HG03432 (cell line): ENCODE results near the gene CPLX4.

ENCODE experiments used
- ATAC-seq: cut with Tn5 transposase; IDR thresholded peaks from one replicate; pipeline ENCODE4 v1.9.1; 2021; ENCODE audit warnings: mild to moderate bottlenecking, moderate library complexity; ENCODE audit not compliant: unreplicated experiment

Gene CPLX4

GRCh38 chr18:59308248-59308937 is 10.1 kb downstream of the CPLX4 start:
- ATAC-seq, result peak; percentile 95

- ATAC-seq, result no peak
Observed at GRCh38 chr18:59306640-59307039, 11.8 kb downstream of the CPLX4 start.

DNA sequence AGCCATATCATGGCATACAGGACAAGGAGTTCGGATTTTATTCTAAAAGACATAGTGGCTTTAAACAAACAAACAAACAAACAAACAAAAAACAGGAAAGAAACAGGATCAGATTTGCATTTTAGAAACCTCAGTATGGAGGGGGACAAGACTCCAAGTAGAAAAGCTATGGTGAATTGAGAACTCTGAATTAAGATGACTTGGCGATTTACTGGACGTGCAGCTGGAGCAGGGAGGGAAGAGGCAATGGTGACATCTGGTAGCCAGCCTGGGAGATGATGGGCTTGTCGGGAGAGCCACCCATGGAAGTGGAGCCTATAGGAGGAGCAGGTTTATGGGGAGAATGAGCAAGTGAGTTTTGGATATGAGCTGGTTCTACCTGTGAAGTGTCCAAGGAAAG is 13.2 kb downstream of the CPLX4 start:
- no peak for ATAC-seq

DNA sequence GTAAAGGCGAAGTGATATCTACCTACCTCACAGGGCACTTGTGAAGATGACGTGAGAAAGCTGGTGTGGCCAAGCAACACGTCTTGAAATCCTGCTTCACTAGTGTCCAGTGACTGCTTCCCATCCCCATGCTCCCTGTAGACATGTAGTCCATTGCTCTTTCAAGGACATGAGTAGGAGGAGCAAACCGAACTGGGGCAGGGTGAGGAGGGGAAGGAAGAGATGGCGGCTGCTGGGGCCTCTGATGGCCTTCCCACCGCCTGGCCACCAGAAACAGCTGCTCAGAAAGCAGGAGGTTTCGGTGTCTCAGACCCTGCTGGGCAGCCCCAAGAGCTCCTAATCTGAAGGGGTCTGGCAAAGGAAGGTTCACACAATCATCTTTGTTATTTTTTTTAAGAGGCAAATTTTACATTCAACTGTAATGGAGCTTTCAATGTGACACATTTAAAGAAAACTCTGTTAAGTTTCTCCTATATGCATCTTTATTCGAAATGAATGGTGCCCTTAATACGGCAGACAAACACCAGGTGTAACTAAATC is 14.7 kb downstream of the CPLX4 start:
- ATAC-seq, result no peak

DNA sequence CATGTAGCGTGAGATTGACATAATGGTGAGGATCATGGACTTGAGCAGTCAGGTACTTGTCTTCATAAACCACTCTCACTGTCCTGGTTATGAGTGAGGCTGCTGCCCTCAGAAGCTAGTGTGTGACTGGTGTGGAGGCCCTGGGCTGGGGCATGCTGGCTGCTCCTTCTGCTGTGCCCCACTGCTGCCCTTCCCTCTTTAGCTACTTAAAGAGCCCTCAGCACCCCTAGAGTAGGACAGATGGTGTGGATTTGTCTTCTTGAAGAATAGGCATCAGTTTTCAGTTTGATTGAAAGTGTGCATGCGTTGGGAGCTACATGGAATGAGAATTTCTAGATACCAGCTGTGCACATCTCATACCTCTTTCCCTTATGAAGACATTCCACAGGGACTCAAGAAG is 15.4 kb downstream of the CPLX4 start:
- no peak for ATAC-seq

- ATAC-seq, result no peak
Observed at GRCh38 chr18:59301929-59302328, 16.5 kb downstream of the CPLX4 start.

DNA sequence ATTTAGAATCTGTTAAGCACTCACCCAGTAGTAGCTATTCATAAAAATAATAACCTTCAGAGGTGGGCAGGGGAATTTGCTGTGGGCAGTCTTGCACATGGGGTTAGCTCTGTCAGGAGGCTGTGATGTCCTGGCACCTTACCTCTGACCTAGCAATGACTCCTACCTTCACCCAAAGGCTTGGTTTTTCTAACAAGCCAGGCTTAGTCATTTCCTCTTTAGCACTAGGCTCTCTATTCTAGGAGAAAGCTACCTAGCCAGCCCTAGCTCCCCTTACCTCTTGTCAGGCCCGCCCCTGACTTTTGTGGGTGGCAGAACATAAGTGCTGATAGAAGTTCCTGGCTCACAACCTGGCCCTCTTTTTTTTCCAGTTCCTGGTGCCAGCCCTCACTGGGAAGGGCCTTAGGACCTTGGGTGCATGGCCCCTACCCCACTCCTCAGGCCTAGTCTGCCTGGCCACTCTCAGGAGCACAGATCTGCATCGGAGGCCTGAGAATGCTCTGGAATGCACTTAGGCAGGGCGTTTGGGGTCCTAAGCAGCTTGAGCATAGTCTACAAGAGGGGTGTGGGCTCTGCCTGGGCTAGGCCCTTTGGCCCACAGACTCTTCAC is 17.7 kb downstream of the CPLX4 start:
- ATAC-seq, result no peak

DNA sequence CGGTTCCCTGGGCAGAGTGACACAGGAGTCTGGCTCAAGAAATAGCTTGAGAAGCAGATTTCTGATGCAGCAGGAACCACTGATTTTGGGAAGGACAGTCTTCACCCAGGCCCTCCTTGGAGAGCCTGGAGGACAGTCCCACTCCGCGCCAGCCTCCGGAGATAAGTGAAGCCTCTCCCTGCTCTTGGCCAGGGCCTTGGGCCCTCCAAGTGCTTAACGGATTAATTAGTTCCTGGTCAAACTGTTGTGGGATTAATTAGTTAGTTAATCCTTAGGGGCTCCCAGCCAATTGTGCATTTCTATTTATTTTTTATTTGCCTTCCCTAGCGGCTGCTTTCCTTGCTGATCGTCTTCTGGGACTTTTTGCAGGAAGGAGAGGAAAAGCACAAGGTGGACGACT is 19.6 kb downstream of the CPLX4 start:
- no peak for ATAC-seq

DNA sequence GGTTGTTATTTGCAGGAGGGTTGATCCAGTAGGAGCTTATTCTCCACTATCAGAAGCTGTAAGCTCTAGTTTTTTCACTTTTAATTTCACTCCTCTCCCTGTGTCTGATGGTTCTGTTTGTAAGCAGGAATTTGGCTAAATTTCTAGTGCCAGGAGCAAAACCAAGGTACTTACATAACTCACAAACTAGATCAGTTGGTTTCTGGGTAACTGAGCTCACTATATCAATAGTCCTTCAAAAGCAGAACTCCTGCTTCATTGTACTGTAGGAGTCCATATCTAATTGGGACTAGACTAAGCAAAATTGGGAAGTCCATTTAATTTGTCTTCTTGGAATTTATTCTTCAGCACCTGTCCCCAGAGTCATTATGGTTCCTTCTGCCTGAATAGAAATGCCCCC is 25.1 kb downstream of the CPLX4 start:
- ATAC-seq, result no peak

GRCh38 chr18:59286341-59286740 is 32.1 kb downstream of the CPLX4 start:
- no peak for ATAC-seq

- ATAC-seq, result no peak
Observed at GRCh38 chr18:59282341-59282740, 36.1 kb downstream of the CPLX4 start.

DNA sequence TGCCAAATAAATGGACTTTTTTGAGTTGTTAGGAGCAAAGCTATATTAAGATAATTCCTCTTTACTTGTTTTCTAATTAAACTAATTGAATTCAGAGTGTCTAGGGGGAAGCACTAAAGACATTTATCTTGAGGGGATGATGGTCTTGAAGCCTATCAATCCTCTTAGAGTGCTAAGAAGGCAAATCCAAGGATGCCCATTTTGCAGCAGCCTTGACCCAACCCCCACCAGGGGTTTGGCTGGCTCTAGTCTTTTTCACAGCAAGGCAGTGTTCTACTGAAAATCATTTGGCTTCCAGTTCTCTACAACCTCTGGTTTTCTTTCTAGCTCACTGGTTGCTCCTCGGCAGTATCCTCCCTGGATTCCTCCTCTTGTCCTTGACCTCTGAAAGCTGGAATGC is 38.7 kb downstream of the CPLX4 start:
- no peak for ATAC-seq

- no peak for ATAC-seq
Observed at GRCh38 chr18:59279193-59279592, 39.3 kb downstream of the CPLX4 start.

DNA sequence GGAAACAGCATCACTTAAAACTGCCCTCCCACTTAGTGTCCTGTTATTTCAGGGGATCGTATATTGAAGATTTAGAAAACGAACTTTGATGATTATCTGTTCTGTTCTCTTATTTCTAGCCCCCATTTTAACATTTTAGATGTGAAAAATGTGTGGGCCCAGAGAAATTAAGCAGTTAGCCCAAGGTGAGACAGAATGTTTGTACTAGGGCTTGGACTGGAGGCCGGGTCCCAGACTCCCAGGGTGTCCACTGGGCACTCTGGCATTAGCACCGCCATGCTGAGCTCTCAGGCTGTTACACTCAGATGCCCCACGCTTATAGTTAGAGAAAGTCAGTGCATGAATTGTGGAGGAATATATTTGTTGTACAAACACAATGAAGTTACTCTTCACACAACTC is 39.7 kb downstream of the CPLX4 start:
- no peak for ATAC-seq

GRCh38 chr18:59276047-59276446 is 42.4 kb downstream of the CPLX4 start:
- no peak for ATAC-seq

- no peak for ATAC-seq
Observed at GRCh38 chr18:59275406-59275949, 43.0 kb downstream of the CPLX4 start.

DNA sequence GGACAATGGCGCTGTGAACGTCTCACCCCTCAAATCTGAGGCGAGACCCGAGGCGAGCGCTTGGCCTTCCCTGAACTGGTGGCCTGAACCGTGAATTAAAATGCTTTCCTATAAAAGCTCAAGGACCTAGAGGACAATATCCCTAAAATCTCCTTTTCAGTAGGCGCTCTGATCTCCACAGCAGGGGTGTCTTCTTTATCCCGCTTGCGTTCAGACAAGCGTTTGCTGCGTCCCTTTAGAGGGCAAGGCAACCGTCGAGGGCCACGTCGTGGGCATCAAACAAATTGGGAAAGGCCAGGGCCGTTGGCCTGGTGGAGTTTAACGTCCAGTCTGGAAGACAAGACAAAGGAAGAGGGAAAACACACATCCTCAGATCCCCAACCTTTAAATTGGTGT is 43.9 kb downstream of the CPLX4 start:
- ATAC-seq, result no peak

GRCh38 chr18:59273759-59274532 is 44.5 kb downstream of the CPLX4 start:
- no peak for ATAC-seq

GRCh38 chr18:59272891-59273758 is 45.3 kb downstream of the CPLX4 start, which contains the start of gene RAX:
TSS of gene RAX (minus strand) at chr18:59273454. CDS start at chr18:59273206, 248 bp downstream.
- ATAC-seq, result peak; percentile 71

GRCh38 chr18:59272221-59272888 is 46.1 kb downstream of the CPLX4 start:
- ATAC-seq, result no peak
